ENCODE results near the gene NPIPA1.
"Not testable (repeated sequence)": the region's sequence is repeated elsewhere in the genome, so short reads cannot be mapped to it uniquely, and the experiment has no call there.

- TF ChIP-seq, protein P1, sequence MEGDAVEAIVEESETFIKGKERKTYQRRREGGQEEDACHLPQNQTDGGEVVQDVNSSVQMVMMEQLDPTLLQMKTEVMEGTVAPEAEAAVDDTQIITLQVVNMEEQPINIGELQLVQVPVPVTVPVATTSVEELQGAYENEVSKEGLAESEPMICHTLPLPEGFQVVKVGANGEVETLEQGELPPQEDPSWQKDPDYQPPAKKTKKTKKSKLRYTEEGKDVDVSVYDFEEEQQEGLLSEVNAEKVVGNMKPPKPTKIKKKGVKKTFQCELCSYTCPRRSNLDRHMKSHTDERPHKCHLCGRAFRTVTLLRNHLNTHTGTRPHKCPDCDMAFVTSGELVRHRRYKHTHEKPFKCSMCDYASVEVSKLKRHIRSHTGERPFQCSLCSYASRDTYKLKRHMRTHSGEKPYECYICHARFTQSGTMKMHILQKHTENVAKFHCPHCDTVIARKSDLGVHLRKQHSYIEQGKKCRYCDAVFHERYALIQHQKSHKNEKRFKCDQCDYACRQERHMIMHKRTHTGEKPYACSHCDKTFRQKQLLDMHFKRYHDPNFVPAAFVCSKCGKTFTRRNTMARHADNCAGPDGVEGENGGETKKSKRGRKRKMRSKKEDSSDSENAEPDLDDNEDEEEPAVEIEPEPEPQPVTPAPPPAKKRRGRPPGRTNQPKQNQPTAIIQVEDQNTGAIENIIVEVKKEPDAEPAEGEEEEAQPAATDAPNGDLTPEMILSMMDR (IDR thresholded peaks at IDR 0.05), result not testable (repeated sequence)
- TF ChIP-seq POLR2A (IDR thresholded peaks at IDR 0.05), result not testable (repeated sequence)
Measured at GRCh38 chr16:14919837-14920600, 17.2 kb upstream of the NPIPA1 start.

All from testis (tissue), 2 donors.